Right lobe of liver (tissue), 6 donors: ENCODE data around the gene SLC25A52. TPM values are rescaled to one million over a fixed set of nuclear protein-coding genes. Genes with fewer than 3 reads are reported as not detected.

Experiments used
- ATAC-seq, 4 donors: fragments of 200-7000 bp; cut with Tn5 transposase; one replicate each; pipeline ENCODE4 v1.9.1; 2020; ENCODE audit warnings: mild to moderate bottlenecking in 4 of 4, moderate library complexity in 4 of 4
- DNase-seq, 3 donors: peaks; one replicate each; pipeline ENCODE4 v3.0.0-alpha.2; 2020
- H3K27ac ChIP-seq, 3 donors: fragments of 200-600 bp; one replicate each; pipeline ENCODE4 v1.8.0; 2022
- H3K27me3 ChIP-seq, 2 donors: fragments of 200-600 bp; one replicate each; pipeline ENCODE4 v1.8.0; 2022
- H3K36me3 ChIP-seq, 4 donors: fragments of 200-600 bp; sonication (generic) in 1 of 4; one replicate each; pipeline versions ENCODE4 v1.5.1 to v1.8.0; 2017 to 2022; ENCODE audit warnings: control low read depth in 1 of 4
- H3K4me1 ChIP-seq, 4 donors: fragments of 200-600 bp; sonication (generic) in 1 of 4; one replicate each; pipeline versions ENCODE4 v1.5.1 to v1.8.0; 2017 to 2022; ENCODE audit warnings: control low read depth in 1 of 4
- H3K4me3 ChIP-seq, 3 donors: fragments of 200-600 bp; one replicate each; pipeline ENCODE4 v1.8.0; 2022
- H3K9me3 ChIP-seq, 4 donors: fragments of 200-600 bp; sonication (generic) in 1 of 4; one replicate each; pipeline versions ENCODE4 v1.5.1 to v1.8.0; 2017 to 2022; ENCODE audit warnings: control low read depth in 1 of 4
- CTCF ChIP-seq, 4 donors: fragments of 200-600 bp in 3 of 4; fragments of 450-650 bp in 1 of 4; IDR thresholded peaks; one replicate each; pipeline versions ENCODE4 v1.5.1 to v1.8.0; 2016 to 2022; ENCODE audit warnings: antibody characterized with exemption in 4 of 4, mild to moderate bottlenecking in 2 of 4
- POLR2A ChIP-seq: fragments of 450-650 bp; IDR thresholded peaks from one replicate; pipeline ENCODE4 v1.6.1; 2017; ENCODE audit warnings: antibody characterized with exemption, mild to moderate bottlenecking
- WGBS: methylation state at CpG from one replicate; pipeline ENCODE4 v1.1.6; 2018; ENCODE audit warnings: low coverage, low lambda C conversion rate; ENCODE audit not compliant: insufficient coverage; ENCODE audit errors: missing lambda C conversion rate; 5-methylcytosine and 5-hydroxymethylcytosine counted together
- intact Hi-C, 2 donors: fragments of 100-400 bp; cut with DNase I; formaldehyde crosslinking; loops; one replicate each; pipeline versions ENCODE4 v1.11.2 to v1.14.1; 2022
- total RNA-seq, 6 experiments: library from RNA; depleted of rRNA in 2 of 6; stranded (reverse); fragments of >200 nt in 2 of 6; fragmentation: NEBNext Ultra II Directional in 3 of 6; extraction: Animal tissue kit (Norgen Biotek cat#: 25700) in 3 of 6; gene quantifications; one replicate each; pipeline versions ENCODE4 v1.1.0 to v1.2.4, GENCODE V29; 2016 to 2023
- donor health status: DM: no; HTN: yes; CAD: no.
- donor health status: DM: no; HTN: no; CAD: no.
- donor health status: DM: no; HTN: no; CAD: no.
- donor health status: DM: no; HTN: yes; CAD: no.
- donor health status: DM: no; HTN: yes; CAD: no.

Gene SLC25A52
- total RNA-seq, 6 experiments from 2014 or later, result not detected

- TF ChIP-seq CTCF (IDR thresholded peaks at IDR 0.05) (no peak), POLR2A (no peak)
- Histone ChIP-seq H3K9me3 (no peaks in the 10 kb centered on the region), H3K27ac (peak overlapping the region; percentile 44 to 59 (median 45)), H3K4me3 (no peak overlapping the region), H3K4me1 (peaks cover 0 to 34% (median 4%) of the 10 kb centered on the region in 4 donors), H3K36me3 (no peaks in the 10 kb centered on the region), H3K27me3 (no peaks in the 10 kb centered on the region)
- intact Hi-C loops, result loop anchor here (5.0 to 10.0 kb wide), 3 partner anchors 65 to 235 kb away; no protein-coding TSS in a partner anchor
- DNase-seq (peak in 2 of 3 donors; percentile 45 to 63), ATAC-seq (peak in 3 of 4 donors; percentile 51 to 70 (median 54))
- 56% methylated on average over 6 of the region's 9 CpGs for WGBS
Observed at GRCh38 chr18:31740180-31740579, 20.5 kb downstream of the SLC25A52 start.

- Histone ChIP-seq H3K27ac (peak overlapping the region; percentile 44 to 76 (median 59)), H3K27me3 (no peaks in the 10 kb centered on the region), H3K4me3 (no peak overlapping the region), H3K4me1 (peaks cover 0 to 34% (median 4%) of the 10 kb centered on the region in 4 donors), H3K9me3 (no peaks in the 10 kb centered on the region), H3K36me3 (no peaks in the 10 kb centered on the region)
- no peak for DNase-seq
- peak; percentile 33 to 65 (median 59) for ATAC-seq
- intact Hi-C loops, result loop anchor here (5.0 to 10.0 kb wide), 3 partner anchors 65 to 235 kb away; no protein-coding TSS in a partner anchor
- WGBS, result 39% methylated on average over 3 of the region's 3 CpGs
- TF ChIP-seq CTCF (IDR thresholded peaks at IDR 0.05), result no peak
- TF ChIP-seq POLR2A, result no peak
Observed at GRCh38 chr18:31739651-31740050, 21.0 kb downstream of the SLC25A52 start.

- H3K36me3 ChIP-seq, result no peaks in the 10 kb centered on the region
- whole genome bisulfite sequencing, result 46% methylated on average over 11 of the region's 11 CpGs
- ATAC-seq (peak; percentile 62 to 78 (median 74)), DNase-seq (peak; percentile 77 to 89 (median 78))
- H3K27me3 ChIP-seq, result no peaks in the 10 kb centered on the region
- TF ChIP-seq POLR2A (no peak), CTCF (IDR thresholded peaks at IDR 0.05) (no peak)
- H3K4me3 ChIP-seq, result no peak overlapping the region
- peaks cover 0 to 34% (median 4%) of the 10 kb centered on the region in 4 donors for H3K4me1 ChIP-seq
- no peaks in the 10 kb centered on the region for H3K9me3 ChIP-seq
- intact Hi-C loops, result no loop called here
- peak overlapping the region; percentile 63 to 76 (median 74) for H3K27ac ChIP-seq
Observed at GRCh38 chr18:31738460-31739407, 21.9 kb downstream of the SLC25A52 start.

GRCh38 chr18:31736630-31737029 lies 24.1 kb downstream of the SLC25A52 start:
- Histone ChIP-seq H3K27ac (peak overlapping the region in 2 of 3 donors; percentile 45 to 74), H3K4me1 (peaks cover 0 to 34% (median 4%) of the 10 kb centered on the region in 4 donors), H3K27me3 (no peaks in the 10 kb centered on the region), H3K4me3 (no peak overlapping the region), H3K9me3 (no peaks in the 10 kb centered on the region), H3K36me3 (no peaks in the 10 kb centered on the region)
- intact Hi-C loops, result no loop called here
- DNase-seq (no peak), ATAC-seq (peak in 3 of 4 donors; percentile 5 to 48 (median 21))
- WGBS, result 26% methylated on average over 2 of the region's 2 CpGs
- TF ChIP-seq POLR2A, result no peak
- TF ChIP-seq CTCF (IDR thresholded peaks at IDR 0.05), result no peak
